ENCODE results near the gene UBXN10.

GRCh38 chr1:20185834-20186782 lies at the start of gene UBXN10, which contains the start of gene PLA2G2C:
- no peak for TF ChIP-seq CTCF (IDR thresholded peaks at IDR 0.05; ENCODE audit: poor library complexity)
- peak; percentile 45 for TF ChIP-seq EZH2 (IDR thresholded peaks at IDR 0.05; ENCODE audit: borderline replicate concordance)
- TF ChIP-seq EZH2phosphoT487 (IDR thresholded peaks at IDR 0.05; ENCODE audit: low read depth, severe bottlenecking, unreplicated experiment) = no peak
